ENCODE measurements around the gene ZFP1.

The ZFP1 gene

DNA sequence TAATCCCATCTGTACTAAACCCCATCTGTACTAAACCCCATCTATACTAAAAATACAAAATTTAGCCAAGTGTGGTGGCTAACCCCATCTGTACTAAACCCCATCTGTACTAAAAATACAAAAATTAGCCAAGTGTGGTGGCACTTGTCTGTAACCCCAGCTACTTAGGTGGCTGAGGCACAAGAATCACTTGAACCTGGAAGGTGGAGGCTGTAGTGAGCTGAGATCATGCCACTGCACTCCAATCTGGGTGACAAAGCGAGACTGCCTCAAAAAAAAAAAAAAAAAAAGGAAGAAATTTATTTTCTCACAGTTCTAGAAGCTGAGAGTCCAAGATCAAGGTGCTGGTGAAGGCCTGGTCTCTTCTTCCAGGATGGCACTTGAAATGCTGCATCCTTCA lies 12.1 kb downstream of the ZFP1 start:
- no peak for DNase-seq (ENCODE audit: low read depth)

DNA sequence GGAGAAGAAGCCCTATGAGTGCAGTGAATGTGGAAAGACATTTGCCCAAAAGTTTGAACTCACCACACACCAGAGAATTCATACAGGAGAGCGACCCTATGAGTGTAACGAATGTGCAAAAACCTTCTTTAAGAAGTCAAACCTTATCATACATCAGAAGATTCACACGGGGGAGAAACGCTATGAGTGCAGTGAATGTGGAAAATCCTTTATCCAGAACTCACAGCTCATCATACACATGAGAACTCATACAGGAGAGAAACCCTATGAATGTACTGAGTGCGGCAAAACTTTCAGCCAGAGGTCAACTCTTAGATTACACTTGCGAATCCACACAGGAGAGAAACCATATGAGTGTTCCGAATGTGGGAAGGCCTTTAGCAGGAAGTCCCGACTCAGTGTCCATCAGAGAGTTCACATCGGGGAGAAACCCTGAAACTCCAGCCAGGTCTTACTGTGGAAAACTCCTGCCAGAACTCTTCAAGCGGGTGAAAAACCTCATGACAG lies 21.6 kb downstream of the ZFP1 start:
- DNase-seq (ENCODE audit: low read depth), result no peak

DNA sequence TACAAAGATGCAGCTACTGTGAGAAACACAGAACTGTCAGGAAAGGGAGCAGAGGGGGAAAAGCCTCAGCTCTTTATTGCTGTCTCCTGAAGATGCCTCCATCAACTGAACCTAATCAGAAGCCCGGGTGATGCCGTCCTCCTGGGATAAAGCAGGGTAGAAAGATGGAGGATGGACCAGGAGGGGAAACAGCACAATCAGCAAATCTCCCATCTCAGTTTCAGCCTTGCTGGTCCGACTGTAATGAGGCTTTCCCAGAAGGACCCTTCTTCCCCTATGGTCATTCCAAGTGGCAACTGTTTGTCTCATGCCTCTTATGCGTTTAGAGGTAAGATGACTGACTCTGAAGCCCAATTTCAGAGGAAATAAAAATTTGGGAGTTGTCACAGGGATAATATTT lies 24.3 kb downstream of the ZFP1 start:
- DNase-seq (ENCODE audit: low read depth), result no peak

DNA sequence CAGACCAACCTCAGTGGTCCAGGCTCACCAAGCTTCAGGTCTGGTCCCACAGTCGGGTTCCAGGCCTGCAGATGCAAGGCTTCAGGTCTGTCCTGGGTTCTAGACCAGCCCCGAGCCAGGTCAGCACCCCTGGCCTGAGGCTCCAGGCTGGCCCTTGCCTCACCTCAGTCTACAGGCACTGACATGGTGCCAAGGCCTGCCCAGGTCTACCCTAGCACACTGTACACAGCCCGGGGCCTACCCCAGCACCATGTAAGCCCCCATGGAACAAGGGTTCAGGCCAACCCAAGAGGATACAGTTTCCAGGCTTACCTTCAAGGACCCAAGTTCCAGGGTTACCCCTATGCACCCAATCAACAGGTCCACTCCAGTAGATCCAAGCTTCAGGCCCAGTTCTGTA lies 26.8 kb downstream of the ZFP1 start:
- DNase-seq (ENCODE audit: low read depth), result no peak

DNA sequence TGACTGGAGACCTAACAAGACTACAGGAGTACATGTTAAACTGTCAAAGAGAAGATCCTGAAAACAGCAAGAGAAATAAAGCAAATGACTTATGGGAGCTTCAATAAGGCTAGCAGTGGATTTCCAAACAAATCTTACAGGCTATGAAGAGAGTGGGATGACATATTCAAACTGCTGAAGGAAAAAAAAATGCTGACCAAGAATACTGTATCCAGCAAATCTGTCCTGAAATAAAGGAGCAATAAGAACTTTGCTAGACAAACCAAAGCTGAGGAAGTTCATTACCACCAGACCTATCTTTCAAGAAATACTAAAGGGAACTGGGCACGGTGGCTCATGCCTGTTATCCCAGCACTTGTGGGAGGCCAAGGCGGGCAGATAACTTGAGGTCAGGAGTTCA lies 28.6 kb downstream of the ZFP1 start:
- no peak for DNase-seq (ENCODE audit: low read depth)

- no peak for DNase-seq (ENCODE audit: low read depth)
Observed at GRCh38 chr16:75179208-75179607, 30.9 kb downstream of the ZFP1 start.

- no peak for DNase-seq (ENCODE audit: low read depth)
Observed at GRCh38 chr16:75181630-75182029, 33.3 kb downstream of the ZFP1 start.

DNA sequence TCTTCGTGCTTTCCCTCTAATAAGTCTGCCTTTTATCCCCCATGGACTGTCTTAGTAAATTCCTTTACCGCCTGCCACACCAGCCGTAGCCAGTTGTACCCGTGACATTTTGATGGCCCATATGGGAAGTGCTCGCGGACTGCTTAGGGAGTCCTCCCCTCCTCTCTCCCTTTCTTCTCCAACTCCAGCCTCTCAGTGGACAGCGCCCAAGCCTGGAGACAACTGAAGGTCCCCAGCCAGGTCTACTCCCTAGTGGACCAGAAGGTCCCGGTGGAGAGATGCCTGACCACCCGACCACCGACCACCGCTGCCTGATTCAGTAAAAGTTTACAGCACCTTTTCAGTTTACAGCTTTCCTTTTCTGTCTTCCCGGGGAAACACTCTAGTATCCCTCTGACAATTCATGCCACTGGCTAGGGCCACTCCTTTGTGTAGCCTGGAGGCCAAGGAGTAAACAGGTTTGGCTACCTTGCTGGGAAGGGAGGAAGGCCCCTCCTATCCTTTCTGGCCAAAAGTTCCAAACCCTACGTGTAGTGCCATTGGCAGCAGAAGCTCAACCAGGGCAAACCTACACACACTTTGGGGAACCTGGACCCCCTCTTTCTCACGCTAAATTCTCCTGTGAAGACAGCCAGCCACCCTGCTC lies 40.6 kb downstream of the ZFP1 start:
- DNase-seq (ENCODE audit: low read depth), result no peak

DNA sequence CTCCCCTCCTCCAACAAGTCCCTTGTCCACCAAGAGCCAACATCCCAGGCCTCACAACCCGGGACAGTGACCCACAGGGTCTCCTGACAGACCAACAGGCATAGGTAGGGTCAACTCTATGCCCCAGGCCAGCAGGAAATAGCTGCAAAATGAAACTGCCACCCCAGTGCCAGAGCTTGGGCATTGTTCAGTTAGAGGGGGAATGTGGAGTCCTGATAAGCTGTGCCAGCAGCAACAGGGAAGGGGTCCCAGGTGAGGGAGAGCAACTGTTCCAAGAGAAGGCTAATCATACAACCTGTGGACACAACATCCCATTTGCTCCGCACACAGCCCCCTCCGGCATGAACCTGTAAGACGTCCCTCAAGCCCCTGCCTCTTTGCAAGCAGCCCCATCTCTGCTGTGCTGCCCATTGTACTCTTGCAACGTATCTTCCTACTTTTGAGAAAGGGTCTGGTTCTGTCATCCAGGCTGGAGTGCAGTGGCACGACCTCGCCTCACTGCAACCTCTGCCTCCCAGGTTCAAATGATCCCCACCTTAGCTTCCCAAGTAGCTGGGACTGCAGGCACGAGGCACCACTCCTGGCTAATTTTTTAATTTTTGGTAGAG lies 41.4 kb downstream of the ZFP1 start:
- DNase-seq (ENCODE audit: low read depth), result no peak

GRCh38 chr16:75192606-75193264 lies 44.4 kb downstream of the ZFP1 start:
- no peak for DNase-seq (ENCODE audit: low read depth)

DNA sequence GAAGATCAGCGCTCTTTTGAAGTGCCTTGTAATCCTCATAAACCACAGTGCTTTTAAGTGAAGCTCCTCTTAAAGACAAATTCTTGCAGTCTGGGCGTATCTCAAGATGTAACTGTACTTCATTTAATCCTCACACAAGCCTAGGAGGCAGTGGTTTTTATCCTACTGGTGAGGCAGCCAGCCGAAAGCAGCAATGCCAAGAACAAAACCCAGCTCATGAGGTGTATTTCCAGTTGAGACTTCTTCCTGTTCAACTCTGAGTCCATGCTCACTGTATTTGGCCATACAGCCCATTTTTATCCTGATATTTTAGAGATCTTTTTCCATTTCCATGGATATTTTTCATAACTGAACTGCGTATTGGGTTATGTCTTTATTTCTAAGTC lies 44.9 kb downstream of the ZFP1 start:
- DNase-seq (ENCODE audit: low read depth), result no peak

DNA sequence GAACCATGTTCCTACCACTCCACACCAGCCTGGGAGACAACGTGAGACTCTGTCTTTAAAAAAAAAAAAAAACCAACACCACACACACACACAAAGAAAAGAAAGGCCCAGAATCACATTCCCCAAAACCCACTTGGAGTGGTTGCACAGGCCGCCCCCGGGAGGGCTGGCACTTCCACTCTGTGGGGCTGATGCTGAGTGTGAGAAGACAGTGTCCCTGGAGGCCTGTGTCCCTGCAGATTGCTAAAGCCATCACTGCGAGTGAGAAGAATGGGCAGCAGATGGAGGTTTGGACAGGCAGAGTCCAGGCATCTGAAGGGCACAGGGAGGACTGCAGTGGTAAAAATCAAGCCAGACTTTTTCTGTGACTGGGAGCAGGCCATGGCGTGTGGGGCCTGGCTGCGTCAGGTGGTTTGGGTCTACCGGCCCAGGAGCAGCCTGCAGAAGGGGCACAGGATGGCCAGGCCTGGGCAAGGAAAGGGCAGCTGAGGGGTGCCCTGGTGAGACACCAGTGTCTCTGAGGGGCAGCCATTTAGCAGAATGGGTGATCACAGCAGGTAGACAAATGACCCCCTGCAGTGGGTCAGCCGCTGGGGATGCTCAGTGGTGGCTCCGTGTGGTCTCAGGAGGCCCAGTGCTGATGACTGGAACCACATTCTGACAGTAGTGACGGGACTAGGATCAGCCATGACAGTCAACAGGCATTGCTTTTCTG lies 45.6 kb downstream of the ZFP1 start:
- no peak for DNase-seq (ENCODE audit: low read depth)

- DNase-seq (ENCODE audit: low read depth), result no peak
Observed at GRCh38 chr16:75195811-75196790, 47.8 kb downstream of the ZFP1 start.

DNA sequence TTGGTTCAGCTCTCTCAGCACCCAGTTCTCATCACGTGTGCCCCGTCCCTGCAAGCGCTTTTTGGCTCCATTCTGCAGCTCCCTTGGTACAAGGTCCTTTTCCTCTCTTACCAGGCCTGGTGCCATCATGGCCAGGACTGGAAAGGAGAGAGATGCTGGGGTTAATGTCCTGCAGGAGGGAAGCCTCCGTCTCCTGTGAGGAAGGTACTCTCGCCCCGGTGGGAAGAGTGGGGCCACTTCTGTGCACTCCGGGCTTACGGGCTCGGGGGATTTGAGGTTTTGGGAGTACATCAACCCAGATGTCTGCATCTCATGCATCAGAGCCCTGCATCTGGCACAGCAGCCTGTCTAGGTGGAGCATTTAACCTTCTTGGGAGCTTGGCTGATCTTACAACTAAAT lies 48.5 kb downstream of the ZFP1 start:
- DNase-seq (ENCODE audit: low read depth), result no peak

GRCh38 chr16:75197522-75198134 lies 49.3 kb downstream of the ZFP1 start:
- DNase-seq (ENCODE audit: low read depth), result no peak

DNA sequence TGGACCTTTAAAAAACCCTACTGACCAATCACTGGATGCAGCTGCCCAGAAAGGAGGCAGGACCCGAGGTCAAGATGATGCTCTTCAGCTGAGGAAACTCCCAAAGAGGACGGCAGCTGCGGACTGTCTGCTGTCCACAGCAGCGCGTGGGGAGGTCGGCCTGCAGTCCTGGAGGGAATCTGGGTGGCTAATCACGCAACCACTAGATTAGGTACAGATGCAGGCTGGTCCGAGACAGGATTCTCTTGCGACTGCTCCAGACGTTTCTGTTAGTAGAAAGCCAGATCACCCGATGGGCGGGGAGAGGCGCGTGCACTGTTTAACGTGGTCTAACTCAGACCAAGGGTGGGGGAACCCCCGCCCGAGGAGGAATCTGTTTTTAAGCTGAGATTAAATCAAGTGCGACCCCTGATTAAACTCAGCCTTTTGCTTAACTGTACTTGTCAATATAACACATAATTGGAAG lies 49.8 kb downstream of the ZFP1 start:
- DNase-seq (ENCODE audit: low read depth), result no peak

DNA sequence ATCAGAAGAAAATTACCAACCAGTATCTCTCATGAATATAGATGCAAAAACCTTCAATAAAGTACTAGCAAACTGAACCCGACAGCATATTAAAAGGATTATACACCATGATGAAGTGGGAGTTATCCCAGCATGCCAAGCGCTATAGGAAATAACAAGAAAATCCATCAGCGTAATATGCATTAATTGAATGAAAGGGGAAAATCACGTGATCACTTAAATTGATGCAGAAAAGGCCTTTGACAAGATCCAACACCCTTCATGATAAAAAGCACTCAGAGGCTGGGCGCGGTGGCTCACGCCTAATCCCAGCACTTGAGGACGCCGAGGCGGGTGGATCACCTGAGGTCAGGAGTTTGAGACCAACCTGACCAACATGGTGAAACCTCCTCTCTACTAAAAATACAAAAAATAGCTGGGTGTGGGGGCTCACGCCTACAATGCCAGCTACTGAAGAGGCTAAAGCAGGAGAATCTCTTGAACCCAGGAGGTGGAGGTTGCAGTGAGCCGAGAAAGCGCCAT lies 53.8 kb downstream of the ZFP1 start:
- DNase-seq (ENCODE audit: low read depth), result no peak

DNA sequence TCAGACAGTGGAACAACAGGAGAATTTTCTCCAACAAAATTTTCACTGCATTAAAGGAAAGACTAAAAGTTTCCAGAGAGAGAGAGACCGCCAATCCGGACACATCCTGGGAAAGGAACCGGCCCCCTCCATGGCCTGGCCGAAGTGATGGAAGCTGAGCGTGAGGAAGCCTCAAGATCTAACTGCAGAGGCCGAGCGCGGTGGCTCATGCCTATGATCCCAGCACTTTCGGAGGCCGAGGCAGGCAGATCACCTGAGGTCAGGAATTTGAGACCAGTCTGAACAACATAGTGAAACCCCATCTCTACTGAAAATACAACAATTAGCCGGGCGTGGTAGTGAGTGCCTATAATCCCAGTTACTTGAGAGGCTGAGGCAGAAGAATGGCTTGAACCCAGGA lies 54.8 kb downstream of the ZFP1 start:
- DNase-seq (ENCODE audit: low read depth), result no peak

DNA sequence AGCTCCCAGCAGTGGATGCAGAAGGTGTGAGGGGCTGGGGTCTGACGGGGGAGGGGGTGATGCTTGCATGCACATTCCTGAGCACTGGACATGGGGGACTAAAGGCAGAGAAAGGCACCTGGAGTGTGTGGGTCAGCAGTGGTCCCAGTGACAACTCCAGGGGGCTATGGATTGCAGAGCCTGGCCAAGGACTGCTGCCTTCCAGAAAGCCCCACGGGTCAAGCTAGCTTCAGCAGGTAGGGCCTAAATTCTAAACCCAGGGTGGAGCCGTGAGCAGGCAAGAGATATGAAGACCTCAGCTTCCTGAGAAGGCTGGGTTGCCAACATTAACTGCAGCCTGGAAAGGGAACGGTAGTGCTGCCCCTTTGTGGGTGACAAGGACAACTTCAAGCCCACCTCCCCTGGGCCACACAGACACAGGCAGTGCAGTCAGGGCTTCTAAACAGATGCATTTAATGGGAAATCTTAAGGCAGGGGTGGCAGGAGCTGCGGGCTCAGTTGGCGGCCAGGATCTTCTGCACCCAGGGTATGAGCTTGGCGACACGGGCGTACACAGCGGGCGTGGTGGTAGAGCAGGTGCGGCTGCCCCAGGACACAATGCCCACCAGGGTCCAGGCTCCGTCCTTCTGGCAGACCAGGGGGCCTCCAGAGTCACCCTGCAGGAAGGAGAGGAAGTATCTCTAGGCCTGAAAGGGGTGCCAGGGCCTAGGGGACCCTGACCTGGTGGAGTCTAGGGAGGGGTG lies 55.5 kb downstream of the ZFP1 start:
- no peak for DNase-seq (ENCODE audit: low read depth)

DNA sequence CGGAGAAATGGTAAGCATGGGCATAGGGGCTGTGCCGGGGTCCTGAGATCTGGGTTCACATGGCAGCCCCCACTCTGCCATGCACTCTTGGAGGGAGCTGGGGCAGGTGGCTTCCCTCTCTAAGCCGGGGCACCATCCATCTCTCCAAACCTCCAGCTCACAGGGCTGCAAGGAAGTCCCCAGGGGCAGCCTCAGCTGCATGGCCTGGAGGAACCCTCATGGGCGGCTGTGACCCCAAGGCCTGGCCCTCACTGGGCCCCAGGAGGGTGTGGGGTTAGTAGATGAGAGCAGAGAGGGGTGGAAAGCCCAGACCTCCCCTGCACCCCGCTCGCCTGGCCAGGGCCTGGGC lies 56.1 kb downstream of the ZFP1 start:
- no peak for DNase-seq (ENCODE audit: low read depth)

All from activated T-helper 1 cell treated with Interleukin-2 at 50 U/mL for 16 hours (primary cell).